Fibroblast of skin of back (primary cell): ENCODE measurements around the gene PAK6.

Experiments
- DNase-seq: peaks from one replicate; pipeline ENCODE4 v3.0.0-alpha.2; 2013

PAK6 gene

GRCh38 chr15:40293905-40294895 lies 55.3 kb downstream of the PAK6 start:
- no peak for DNase-seq

GRCh38 chr15:40295297-40295696 lies 56.4 kb downstream of the PAK6 start:
- no peak for DNase-seq

DNA sequence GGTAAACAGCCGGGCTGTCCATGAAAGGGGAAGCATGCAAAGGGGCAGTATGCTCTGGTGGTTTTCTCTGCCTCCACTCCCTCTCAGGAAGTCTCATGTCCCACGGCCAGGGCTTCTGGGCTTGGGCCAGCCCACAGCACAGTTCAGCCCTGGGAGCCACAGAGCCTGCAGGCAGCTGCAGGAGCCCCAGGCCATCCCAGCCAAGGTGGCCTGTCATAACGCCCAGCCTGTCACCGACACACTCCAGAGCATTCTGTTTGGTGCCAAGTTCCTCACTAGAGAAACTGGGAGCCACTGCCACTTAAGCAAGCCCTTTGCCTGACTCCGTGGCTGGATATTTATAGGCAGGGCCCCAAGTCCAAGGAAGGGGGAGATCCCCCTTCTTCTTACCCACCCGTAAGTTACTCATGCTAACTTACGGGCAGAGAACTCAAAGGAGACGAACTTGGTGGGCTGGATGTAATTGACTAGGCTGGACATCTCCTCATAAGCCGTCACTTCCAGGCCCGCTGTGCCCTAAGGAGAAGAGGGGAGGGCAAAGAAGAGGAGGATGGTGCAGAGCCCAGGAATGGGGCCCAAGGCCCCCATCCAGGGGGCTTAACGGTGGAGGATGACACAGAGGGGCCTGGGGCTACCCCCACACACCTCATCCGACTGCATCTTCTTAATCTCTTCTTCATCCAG lies 57.2 kb downstream of the PAK6 start:
- no peak for DNase-seq

DNA sequence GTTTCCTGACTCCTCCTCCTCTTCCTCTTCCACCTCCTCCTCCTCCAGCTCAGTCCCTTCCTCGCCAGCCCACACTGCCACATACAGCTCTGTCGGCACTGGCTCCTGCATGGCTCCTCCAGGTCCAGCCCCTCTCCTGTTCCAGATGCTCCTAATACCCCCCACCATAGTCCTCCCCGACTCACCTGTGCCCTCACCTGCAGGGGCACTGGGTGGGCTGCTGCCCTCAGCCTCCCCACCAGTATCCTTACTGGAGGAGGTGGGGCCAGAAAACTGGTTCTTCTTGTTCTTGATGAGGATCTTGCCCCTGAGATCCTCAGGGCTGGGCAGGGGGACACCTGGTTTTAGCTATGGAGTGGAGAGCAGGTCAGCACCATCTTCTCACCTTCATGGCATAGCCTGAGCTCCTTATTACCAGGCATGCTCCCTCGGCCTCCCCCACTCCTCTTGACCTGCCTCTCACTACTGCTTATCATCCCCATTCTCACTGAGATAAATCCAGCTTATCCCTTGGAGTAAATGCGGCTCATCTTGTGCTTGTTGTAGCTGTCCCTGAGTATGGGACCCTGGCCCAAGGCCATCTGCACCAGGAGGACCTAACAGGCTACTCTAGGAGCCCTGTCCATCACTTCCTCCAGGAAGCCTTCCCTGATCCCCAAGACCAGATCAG lies 57.8 kb downstream of the PAK6 start:
- no peak for DNase-seq

- no peak for DNase-seq
Measured at GRCh38 chr15:40297356-40297755, 58.5 kb downstream of the PAK6 start.

DNA sequence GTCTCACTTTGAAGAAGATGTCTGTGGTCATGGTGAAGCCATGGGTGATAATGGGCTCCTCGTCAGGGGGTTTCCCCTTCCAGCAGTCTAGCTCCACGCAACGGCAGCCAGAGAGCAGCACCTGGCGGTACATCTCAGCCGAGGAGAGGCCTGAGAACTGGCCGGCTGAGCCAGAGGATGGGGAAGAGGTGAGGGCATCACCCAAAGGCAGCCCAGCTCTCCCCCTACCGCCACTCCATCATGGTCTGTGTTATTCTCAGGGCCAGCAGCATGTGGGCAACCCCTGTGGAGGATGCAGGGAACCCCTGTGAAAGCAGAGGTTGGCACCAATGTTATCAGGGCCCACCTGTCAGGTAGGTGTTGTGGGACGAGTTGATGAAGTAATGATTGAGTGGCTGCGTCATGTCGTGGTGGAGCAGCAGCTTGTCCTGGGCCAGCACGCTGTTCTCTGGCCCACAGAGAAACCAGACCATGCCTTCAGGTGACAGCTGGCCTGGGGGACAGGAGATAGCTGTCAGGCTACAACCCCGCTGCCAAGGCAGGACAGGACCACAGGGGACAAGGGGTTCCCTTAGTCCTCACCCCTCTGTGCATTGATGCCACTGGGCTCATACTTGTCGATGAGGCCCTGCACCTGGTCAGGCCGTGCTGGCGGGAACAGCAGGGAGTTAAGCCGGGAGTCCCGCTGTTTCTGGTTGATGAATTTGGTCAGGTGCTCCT lies 59.5 kb downstream of the PAK6 start:
- no peak for DNase-seq

DNA sequence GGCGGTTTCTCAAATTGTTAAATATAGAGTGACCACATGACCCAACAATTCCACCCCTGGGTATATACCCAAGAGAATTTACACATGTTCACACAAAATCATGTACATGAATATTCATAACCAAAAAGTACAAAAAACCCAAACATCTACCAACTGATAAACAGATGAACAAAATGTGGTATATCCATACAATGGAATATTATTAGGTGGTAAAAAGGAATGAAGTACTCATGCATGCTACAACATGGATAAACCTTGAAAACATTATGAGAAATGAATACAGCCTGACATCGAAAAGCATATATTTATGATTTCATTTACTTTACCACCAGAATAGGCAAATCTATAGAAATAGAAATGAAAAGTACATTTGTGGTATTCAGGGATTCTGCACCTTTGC lies 61.5 kb downstream of the PAK6 start:
- no peak for DNase-seq

DNA sequence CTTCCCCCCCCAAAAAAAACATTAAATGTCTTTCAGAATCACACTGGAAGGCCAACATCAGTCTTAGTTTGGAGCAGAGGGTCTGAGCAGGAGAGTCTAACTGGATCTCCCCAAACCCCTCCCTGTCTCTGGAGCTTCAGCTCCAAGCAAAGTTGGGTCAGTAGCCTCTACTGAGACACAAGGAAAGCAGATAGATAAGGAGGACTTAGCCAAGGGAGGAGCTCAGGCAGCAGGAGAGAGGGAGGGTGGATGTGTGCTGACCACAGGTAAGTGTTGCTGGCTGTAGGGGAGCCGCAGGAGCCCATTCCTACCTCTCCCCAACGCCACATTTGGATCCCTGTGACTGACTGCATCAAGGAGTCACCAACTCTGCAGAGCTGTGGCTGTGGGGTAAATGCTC lies 61.9 kb downstream of the PAK6 start:
- DNase-seq: no peak

- no peak for DNase-seq
Measured at GRCh38 chr15:40301467-40302179, 62.8 kb downstream of the PAK6 start.

GRCh38 chr15:40302288-40302886 lies 63.5 kb downstream of the PAK6 start:
- no peak for DNase-seq

DNA sequence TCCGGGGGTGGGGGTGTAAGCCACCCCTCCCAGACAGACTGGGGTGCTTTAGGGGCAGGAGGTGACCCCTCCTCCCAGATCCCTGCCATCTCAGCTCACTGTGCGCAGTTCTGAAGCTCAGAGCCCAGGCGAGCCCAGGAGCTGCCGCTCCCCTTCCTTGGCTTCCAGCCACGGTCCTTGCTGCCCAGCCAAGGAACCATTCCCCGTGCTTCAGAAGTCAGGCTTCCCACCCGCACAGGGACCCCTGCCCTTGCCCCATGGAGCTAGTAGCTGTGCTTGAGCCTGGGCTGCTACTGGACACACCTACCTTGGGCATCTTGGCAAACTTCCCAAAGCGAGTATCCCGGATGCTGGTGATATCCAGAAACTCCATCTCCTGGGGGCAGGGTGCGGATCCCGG lies 64.1 kb downstream of the PAK6 start:
- no peak for DNase-seq

DNA sequence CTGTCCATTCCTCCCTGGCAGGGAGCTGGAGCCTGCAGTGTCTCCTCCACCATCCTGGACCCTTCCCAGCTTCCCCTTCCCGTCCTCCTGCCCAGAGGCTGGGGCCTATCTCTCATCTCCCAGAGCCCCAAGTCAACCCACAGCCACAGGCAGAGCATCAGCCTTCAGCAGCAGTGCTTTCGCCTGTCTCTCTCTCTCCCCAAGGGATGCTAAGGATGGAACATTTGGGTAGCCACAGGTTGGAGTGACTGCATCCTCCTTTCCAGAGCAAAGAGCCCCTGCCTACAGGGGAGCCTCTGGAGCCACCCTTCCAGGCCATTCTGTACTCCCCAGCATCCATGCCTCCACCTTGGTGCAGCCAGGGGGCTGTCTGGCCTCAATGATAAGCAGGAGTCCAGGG lies 64.7 kb downstream of the PAK6 start:
- no peak for DNase-seq

DNA sequence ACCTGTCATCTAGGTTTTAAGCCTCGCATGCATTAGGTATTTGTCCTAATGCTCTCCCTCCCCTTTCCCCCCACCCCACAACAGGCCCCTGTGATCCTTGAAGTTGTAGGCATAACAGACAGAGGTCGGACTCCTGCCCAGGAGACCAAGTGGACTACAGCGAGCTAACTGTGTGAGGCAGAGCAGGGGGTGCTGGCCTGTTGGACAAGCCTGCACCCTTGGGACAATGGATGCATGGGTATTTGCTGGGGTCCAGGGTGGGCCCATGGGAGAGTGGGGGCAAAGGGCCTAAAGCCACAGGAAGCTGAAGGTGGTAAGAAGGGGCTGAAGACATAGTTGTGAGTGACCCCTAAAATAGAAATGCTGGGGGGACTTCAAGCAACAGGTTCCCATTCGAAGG lies 66.4 kb downstream of the PAK6 start:
- no peak for DNase-seq

DNA sequence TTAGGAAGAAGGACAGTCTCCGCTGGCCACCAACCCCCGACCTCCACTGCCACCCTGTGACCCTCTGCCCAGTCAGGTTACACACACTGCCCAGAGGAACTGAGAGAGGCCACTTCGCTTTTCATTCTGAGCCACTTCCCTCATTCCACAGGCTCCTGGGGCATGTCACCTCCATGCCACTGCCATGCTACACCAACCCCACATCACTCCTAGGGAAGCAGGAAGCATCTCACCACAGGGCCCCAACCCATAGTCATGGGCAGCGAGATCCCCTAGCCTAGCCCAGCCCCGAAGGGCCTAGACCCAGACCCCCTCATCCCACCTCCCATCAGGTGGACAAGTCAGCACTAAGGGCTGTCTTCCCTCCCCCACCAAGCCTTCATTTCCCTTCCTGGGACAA lies 67.5 kb downstream of the PAK6 start:
- no peak for DNase-seq

GRCh38 chr15:40306908-40307307 lies 68.0 kb downstream of the PAK6 start:
- no peak for DNase-seq

DNA sequence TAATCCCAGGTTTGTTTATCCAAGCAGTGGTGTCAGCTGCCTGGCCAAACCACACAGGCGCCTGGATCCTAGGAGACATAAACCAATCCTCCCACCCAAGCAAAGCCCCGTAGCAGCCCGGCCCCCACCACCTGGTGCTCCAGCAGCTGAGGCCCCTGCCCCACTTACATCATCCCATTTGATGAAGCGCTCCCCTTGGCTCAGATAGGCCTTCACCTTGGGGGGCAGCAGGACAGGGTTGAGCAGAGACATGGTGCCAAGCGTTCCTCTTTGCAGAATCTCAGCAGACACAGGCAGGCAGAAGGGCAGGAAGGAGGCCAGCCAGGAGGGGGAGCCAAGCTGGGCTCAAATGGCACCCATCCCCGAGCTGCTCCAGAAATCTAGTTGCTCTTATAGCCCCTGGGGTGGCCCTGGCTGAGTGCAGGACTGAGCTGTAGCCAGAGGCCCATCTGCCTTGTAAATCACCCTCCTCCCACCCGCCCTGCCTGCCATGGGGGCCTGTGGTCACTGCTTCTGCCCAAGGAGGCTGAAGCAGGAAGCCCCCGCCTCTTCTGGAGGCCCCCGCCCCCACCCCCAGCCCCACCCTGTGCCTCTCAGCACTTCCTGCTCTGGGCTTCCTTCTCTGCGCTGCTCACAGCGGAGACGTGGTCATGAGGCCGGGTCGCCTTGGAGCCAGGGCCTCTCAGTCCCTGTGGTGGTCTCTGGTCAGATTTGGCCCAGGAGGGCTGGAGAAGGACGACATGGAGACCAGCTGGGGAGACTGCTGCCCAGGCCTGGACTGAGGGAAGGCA lies 68.8 kb downstream of the PAK6 start, which contains the start of gene PLCB2:
Gene PLCB2, minus strand, starts transcription at position 515 of the 791 bp plus-strand sequence. Its CDS starts 263 bp downstream, at position 252.
- no peak for DNase-seq

GRCh38 chr15:40309344-40309862 lies 70.5 kb downstream of the PAK6 start:
- no peak for DNase-seq

- DNase-seq: no peak
Measured at GRCh38 chr15:40310001-40310959, 71.4 kb downstream of the PAK6 start.

DNA sequence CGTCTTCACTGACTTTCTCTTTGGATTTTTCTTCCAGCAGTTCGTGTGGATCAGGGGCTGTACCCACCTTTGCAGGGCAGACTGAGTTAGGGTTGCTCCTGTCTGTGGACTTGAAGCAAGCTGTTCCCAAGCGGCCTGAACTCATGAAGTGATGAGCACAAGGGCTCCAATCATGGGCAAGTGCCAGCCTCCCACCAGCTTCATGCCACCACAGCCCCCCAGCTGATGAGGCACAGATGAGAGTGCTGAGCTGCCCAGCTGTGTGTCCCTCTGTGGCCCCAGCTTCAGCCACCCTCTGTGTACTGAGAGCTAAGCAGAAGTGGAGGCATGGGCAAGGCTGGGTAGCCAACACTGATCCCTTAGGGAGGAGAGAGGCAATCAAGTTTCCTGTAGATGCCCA lies 72.1 kb downstream of the PAK6 start:
- DNase-seq: no peak
